HG03575 (cell line): Measurements from ENCODE around the gene GUCD1.
"Not testable (repeated sequence)": the region's sequence is repeated elsewhere in the genome, so short reads cannot be mapped to it uniquely, and the experiment has no call there.

Experiments used
- ATAC-seq: cut with Tn5 transposase; IDR thresholded peaks from one replicate; pipeline ENCODE4 v1.9.1; 2021; ENCODE audit not compliant: unreplicated experiment, insufficient number of reproducible peaks, low FRiP score; ENCODE audit errors: extremely low read depth

GUCD1 gene

DNA sequence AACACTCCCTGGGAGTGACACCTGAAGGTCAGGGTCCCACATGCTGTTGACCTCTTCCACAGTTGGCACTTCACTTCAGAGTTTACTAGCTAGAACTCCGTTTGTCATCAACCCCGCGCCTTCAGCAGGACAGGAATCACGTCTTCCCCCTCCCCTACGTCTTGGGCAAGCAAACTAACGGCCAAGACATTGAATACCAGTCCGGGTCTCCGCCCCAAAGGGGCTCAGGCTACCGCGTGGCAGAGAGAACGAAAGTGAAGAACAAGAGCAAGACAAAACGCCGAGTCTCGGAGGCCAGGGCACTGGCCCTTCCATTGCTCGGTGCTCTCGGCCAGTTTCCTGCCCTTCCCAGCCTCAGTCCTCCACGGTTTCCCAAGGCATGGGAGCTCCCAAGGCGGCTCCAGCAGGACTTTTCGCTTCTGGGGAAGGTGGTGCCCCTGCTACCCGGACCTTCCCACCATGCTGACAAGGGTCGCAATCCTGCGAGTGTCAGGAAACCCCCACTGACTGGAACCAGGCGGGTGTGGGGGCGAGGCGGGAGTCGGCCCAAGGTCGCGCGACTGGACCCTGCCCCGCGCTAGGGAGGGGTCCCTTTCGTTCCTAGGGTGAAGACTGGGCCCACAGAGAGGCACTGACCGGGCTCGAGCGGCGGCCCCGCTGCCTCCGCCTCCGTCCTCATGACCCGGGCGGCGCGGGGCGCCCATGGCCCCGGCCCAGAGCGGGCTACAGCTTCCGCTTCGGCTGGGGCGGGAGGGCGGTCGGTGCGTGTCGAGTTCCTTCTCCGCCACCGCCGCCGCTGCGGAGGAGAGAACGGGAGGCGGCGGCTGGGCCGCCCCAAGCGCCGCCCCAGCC lies at the start of gene GUCD1:
TSS of gene GUCD1 (minus strand) at position 826 of the 852 bp plus-strand sequence. CDS start at position 679, 147 bp downstream.
- ATAC-seq, result no peak

DNA sequence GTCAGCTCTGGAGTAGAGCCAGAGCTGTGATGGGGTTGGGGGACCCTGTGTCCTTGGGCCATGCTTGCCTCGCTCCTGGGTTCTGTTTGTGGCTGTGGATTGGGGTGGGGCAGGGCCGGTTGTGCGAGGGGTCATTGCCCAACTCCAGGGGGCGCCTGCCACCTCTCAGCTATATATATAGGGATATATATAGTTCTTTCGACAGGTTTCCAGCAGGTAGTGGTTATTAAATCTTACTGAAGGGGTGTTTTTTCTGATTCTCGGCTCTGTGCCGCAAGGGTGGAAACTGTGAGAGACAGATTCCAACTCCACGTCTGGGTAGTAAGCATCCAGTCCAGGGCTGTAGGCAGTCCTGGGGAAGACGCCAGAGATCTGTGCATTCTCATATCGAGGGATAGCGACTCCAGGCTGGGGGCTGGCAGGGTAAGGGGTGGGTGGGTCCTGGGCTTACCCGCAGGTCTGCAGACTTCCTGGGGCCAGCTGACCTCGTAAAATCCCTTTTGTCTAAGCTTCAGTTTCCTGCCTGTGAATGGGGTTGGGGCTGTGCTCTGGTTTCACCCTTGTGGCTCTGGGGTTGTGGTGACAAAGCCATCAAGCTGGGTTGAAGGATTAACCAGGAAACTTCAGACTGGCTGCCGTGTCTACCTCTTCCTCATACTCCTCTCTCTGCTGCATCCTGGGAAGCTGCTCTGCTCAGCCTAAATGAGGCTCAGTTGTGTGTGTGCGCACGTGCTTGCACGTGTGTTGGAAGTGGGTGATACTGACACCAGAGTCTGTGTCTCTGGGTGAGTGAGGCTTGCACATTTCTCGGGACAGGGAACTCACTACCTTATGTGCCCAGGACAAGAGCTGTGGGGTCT lies 49.1 kb upstream of the GUCD1 start:
- not testable (repeated sequence) for ATAC-seq

DNA sequence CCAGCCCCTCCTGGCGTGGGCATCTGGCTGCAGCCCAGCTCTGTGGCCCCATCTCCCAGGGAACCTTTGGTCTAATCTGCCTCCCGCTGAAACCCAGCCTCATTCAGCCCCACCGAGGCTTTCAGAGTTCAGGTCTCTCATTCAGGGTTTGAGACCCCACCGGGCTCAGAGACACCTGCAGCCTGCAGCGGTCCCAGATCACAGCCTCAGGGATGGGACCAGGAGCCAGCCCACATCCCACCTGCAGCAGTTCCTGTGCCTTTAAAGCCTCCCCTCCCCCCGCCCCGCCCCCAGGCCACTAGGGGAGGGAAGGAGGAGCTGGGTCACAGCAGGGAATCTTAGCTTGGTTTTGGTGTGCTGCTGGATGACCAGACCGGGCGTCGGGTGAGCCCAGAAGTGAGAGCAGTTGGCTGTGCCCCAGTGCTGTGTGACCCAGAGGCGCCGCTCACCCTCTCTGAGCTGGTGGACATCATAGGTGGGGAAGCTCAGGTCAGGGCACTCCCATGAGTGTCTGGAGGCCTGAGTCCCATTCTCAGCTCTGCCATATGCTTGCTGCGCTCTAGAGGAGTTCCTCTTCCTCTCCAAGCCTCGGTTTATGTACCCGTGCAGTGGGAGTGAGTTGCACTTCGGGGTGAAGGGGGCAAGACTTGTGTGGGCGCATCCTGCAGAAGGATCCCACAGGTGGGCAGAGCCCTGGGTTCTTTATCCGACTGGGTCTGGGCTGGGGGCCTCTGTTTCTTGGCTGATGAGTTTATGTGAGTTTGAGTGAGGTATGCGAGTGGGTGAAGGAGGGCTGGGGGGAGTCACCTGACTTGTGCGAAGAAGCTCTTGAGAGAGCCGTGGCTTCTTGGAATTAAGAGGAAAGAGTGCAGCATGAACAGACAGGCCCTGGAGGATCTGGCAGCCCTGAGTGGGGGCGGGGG lies 48.2 kb upstream of the GUCD1 start, which contains the start of gene GGT1:
TSS of gene GGT1 (plus strand) at position 347 of the 923 bp plus-strand sequence. CDS start 7,889 bp downstream, outside the sequence.
- ATAC-seq, result not testable (repeated sequence)

DNA sequence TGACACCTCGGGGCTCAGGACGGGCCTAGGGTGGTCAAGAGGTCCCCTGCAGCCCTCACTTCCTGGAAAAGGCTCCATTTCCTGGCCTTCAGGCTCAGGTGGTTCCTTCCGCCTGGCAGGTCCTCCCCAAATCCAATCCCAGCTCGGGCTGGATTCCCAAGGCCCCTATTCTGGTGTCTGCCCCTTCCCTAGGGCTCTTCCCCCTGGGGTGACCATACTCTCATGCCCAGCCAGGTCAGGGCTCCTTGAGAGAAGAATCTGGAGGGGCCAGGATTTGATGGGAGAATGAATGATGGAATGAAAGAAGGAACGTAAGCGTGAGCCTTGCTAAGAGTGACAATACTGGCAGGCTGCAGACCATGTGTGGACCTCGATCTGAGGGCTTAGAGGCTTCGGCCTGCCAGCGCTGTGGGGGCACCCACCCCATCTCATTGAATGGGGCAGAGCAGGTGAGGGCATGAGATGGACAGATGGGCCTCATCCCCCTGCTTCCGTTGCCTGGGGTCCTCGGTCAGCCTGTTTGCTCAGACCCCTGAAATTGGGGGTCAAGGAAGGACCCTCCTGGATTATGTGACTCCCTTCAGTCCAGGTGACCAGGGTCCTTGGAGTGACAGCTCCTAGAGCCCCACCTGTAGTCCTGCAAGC lies 47.3 kb upstream of the GUCD1 start:
- ATAC-seq, result not testable (repeated sequence)

GRCh38 chr22:24601217-24602104 lies 46.5 kb upstream of the GUCD1 start:
- no peak for ATAC-seq

DNA sequence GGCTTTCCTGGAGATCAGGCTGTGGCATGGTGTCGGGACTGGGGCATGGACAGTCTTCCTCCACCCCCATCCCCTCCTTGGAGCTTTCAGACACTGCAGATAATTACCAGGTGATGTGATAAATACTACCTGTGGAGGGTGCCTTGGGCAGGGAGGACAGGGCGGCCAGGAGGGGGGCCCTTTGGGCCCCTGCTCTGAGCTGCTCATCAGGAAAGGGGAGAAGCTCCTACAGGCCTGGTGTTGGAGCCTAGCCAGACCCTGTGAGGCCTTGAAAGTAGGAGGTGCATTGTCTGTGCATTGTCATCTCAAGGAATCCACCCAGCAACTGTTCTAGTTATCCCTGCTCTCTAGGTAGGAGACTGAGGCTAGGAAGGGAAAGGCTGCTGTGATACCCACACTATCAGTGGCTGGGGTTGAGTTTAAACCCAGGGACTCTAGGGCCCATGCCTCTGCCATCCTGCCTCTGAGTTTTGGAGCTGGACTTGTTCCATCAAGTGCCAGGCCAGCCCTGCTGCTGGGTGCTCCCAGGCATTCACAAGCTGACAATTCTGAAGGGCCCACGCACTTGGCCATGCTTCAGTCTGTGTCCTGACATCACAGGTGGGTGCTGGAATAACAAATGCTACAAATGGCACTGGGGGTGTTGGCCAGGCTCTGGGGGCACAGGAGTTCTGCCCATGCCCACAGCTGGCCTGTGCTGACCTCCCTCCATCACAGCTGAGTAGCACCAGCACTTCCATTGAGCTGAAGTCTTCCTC lies 45.2 kb upstream of the GUCD1 start:
- ATAC-seq, result not testable (repeated sequence)

GRCh38 chr22:24599514-24599913 lies 44.6 kb upstream of the GUCD1 start:
- no peak for ATAC-seq

DNA sequence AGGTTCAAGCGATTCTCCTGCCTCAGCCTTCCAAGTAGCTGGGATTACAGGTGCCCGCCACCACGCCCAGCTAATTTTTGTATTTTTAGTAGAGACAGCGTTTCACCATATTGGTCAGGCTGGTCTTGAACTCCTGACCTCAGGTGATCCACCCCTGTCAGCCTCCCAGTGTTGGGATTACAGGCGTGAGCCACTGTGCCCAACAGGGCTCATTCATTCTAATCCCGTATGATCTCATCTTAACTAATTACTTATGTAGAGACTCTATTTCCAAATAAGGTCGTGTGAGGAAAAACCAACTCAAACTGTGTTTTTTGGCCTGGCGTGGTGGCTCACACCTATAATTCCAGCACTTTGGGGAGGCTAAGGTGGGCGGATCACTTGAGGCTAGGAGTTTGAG lies 42.1 kb upstream of the GUCD1 start:
- not testable (repeated sequence) for ATAC-seq

DNA sequence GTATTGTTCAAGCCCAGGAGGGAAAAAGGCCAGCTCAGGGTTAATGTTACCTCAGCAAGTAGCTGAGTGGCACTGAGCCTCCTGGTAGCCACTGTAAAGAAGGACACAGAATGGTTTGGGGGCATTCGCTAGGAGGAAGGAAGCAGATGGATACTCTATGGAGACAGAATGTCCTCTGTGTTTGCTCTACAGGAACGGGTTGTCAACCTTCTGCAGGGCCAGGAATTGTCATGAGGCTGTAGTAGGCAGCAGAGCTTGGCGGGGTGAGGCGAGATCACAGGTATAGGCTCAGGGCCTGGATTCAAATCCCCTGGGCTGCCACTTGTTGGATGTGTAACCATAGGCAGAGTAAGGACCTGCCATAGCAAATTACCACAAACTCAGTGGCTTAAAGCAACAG lies 40.9 kb upstream of the GUCD1 start:
- no peak for ATAC-seq

DNA sequence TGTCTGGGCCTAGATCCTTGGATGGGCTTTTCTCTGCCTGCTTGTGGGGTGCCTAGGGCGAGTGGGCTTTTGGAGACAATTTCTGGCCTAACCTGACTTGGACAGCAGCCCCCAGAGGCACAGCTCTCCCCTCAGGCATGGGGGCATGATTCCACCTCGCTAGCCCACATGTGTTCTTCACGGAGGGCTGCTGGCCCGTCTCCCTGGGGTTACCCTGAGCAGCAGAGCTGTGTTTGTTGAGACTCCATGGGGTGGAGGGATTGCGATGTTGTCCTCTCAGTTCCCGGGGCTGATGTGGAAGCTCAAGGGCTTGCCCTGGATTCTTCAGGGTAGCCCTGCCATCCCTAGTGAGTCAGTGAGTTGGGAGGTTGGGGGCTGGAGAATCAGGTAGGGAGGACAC lies 40.3 kb upstream of the GUCD1 start:
- ATAC-seq, result no peak

- no peak for ATAC-seq
Measured at GRCh38 chr22:24594569-24595120, 39.7 kb upstream of the GUCD1 start.

DNA sequence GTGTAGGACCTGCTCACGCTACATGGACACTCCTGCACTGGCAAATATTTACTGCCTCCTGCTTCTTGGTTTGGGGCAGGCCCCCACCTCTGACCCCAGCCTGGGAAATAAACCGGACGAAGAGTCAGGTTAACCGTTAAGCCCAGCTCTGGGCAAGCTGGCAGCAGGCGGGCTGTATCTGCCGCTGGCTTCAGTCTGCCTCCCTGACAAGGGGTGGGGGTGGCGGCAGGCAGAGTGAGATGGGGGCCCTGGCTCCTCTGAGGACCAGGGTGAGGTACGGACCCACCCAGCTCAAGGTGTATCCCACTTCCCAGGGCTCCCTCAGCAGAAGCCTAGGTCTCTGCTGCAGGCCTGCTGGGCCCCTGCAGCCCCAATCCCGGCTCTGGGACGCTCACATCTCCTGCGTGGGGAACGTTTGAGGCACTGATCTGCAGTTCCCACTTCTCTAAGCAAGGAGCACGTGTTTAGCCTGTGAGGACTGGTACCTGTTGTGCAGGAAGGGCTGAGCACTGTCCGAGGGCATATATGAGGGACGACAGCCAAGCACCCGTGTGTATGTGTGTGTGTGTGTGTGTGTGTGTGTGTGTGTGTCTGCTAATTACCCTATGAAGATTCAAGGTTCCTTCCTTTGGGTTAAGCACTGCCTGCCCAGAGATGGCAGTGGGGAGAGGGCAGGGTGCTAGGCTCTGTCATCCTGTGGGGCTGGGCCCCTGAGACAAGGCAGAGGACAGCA lies 39.1 kb upstream of the GUCD1 start:
- ATAC-seq, result no peak

GRCh38 chr22:24593559-24593835 lies 38.6 kb upstream of the GUCD1 start:
- not testable (repeated sequence) for ATAC-seq

DNA sequence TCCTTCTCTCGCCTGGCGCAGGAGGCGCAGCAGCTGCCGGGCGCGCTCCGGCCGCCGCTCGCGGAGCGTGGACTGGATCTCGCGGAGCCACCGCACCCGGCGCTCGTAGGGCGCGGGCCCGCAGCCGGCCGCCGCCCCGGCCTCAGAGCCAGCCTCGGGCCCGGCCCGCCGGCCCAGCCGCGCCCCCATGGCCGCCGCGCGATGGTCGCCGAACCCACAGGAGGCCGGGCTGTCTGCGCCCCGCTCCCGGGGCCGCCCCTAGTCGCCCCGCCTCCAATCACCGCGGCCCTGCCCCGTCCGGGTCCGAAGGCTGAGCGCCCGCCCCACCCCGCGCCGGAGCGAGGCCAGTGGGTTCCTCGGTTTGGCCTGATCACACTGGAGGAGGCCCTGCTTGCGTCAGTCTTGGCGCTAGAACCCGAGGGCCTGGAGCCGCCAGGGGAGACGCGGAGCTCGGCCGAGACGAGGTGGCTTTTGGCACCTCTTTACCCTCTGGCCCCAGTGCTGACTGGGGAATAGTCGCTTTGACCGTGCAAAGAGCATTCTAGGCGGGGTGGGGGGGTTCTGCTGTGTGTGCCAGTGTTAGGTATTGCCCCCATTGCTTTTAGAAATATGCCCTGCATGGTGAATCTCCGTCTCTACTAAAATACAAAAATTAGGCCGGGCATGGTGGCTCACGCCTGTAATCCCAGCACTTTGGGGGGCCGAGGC lies 38.1 kb upstream of the GUCD1 start, which contains the start of gene LRRC75B:
TSS of gene LRRC75B (minus strand) at position 223 of the 708 bp plus-strand sequence. CDS start at position 189, 34 bp downstream.
- no peak for ATAC-seq

GRCh38 chr22:24592058-24592850 lies 37.3 kb upstream of the GUCD1 start:
- no peak for ATAC-seq
